Right lobe of liver (tissue), 4 donors: ENCODE data around the gene NDNF.

ENCODE experiments used
- POLR2A ChIP-seq: fragments of 450-650 bp; IDR thresholded peaks from one replicate; pipeline ENCODE4 v1.6.1; 2017; ENCODE audit warnings: antibody characterized with exemption, mild to moderate bottlenecking
- TF ChIP-seq, protein P1 (sequence below), 4 donors: fragments of 200-600 bp in 3 of 4; fragments of 450-650 bp in 1 of 4; IDR thresholded peaks; one replicate each; pipeline versions ENCODE4 v1.5.1 to v1.8.0; 2016 to 2022; ENCODE audit warnings: antibody characterized with exemption in 4 of 4, mild to moderate bottlenecking in 2 of 4
- donor health status: DM: no; HTN: no; CAD: no.
- donor health status: DM: no; HTN: no; CAD: no.
- donor health status: DM: no; HTN: yes; CAD: no.

DNA sequence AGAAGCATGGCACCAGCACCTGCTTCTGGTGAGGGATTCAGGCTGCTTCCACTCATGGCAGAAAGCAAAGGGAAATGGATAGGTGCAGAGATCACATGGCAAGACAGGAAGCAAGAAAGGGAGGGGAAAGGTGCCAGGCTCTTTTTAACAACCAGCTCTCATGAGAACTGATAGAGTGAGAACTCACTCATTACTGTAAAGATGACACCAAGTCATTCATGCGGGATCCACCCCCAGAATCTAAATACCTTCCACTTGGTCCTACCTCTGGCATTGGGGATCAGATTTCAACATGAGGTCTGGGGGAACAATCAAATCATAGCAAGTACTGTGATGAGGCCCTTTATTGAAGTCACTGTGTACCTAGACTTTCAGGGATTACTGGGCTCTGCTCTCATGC is 77.8 kb downstream of the NDNF start:
- TF ChIP-seq, protein P1, sequence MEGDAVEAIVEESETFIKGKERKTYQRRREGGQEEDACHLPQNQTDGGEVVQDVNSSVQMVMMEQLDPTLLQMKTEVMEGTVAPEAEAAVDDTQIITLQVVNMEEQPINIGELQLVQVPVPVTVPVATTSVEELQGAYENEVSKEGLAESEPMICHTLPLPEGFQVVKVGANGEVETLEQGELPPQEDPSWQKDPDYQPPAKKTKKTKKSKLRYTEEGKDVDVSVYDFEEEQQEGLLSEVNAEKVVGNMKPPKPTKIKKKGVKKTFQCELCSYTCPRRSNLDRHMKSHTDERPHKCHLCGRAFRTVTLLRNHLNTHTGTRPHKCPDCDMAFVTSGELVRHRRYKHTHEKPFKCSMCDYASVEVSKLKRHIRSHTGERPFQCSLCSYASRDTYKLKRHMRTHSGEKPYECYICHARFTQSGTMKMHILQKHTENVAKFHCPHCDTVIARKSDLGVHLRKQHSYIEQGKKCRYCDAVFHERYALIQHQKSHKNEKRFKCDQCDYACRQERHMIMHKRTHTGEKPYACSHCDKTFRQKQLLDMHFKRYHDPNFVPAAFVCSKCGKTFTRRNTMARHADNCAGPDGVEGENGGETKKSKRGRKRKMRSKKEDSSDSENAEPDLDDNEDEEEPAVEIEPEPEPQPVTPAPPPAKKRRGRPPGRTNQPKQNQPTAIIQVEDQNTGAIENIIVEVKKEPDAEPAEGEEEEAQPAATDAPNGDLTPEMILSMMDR (IDR thresholded peaks at IDR 0.05) = no peak
- no peak for TF ChIP-seq POLR2A
